Measurements from ENCODE around the gene HSF2BP. TPM values are rescaled to one million over a fixed set of nuclear protein-coding genes. Genes with fewer than 3 reads are reported as not detected.

Gene HSF2BP
- total and polyA plus RNA-seq, 2 donors (not counting 1 experiment from before 2014, with no cell fraction given): 0.49 TPM

GRCh38 chr21:43602266-43603232 lies 56.7 kb downstream of the HSF2BP start:
- no peaks in the 10 kb centered on the region for H3K79me2 ChIP-seq (ENCODE audit: control insufficient read depth, insufficient read depth, low read length)
- no peak overlapping the region for H2AFZ ChIP-seq (ENCODE audit: insufficient read depth, low read depth, low read length, poor library complexity, severe bottlenecking)
- H3K4me3 ChIP-seq (ENCODE audit: control extremely low read depth in 1 of 5, extremely low read depth in 1 of 5, insufficient read depth in 1 of 5, low read depth in 2 of 5, low read length in 4 of 5): no peak overlapping the region
- no peak overlapping the region for H3K4me3 Mint-ChIP-seq
- H4K20me1 ChIP-seq (ENCODE audit: control insufficient read depth, insufficient read depth, low read length, poor library complexity, severe bottlenecking): no peaks in the 10 kb centered on the region
- no peak for DNase-seq
- CTCF ChIA-PET: interaction anchor here (0.9 kb wide), 1 partner anchor 9 kb away, joined by 4 read pairs; no protein-coding TSS in a partner anchor
- no peak for ATAC-seq (ENCODE audit: low read depth)
- peaks cover 0 to 5% (median 0%) of the 10 kb centered on the region in 4 experiments for H3K27me3 ChIP-seq (replicated peaks in 1 of 4; ENCODE audit: control extremely low read depth in 1 of 4, control insufficient read depth in 3 of 4, insufficient read depth in 4 of 4, low read length in 3 of 4)
- no peak overlapping the region for H3K27ac Mint-ChIP-seq
- intact Hi-C loops (cut with micrococcal nuclease): no loop called here
- H3K9ac ChIP-seq (ENCODE audit: low read length): no peak overlapping the region
- 83% methylated on average over 8 of the region's 13 CpGs for WGBS (ENCODE audit: insufficient coverage)
- POLR2A ChIA-PET: no interaction called here
- no peaks in the 10 kb centered on the region for H3K36me3 ChIP-seq (replicated peaks in 1 of 2; ENCODE audit: control extremely low read depth in 1 of 2, control insufficient read depth in 1 of 2, extremely low read depth in 1 of 2, insufficient read depth in 2 of 2, low read length in 1 of 2)
- H3K4me1 ChIP-seq (ENCODE audit: control insufficient read depth in 2 of 2, insufficient read depth in 2 of 2, low read length in 2 of 2): peaks cover 13 to 16% of the 10 kb centered on the region in 2 donors
- H3K9me3 ChIP-seq (ENCODE audit: control extremely low read depth in 1 of 3, control insufficient read depth in 2 of 3, insufficient read depth in 1 of 3, low read length in 2 of 3): peaks cover 0 to 2% (median 0%) of the 10 kb centered on the region in 3 donors
- H3K27me3 Mint-ChIP-seq: no peaks in the 10 kb centered on the region
- no peak overlapping the region for H3K4me2 ChIP-seq (replicated peaks; ENCODE audit: low read depth, low read length, poor library complexity, severe bottlenecking)
- H3K27ac ChIP-seq (ENCODE audit: low read length in 2 of 2): no peak overlapping the region
- no peaks in the 10 kb centered on the region for H3K9me3 Mint-ChIP-seq (ENCODE audit: insufficient read depth)
- peaks cover 16% of the 10 kb centered on the region for H3K4me1 Mint-ChIP-seq
- TF ChIP-seq EZH2 (IDR thresholded peaks at IDR 0.05; ENCODE audit: borderline replicate concordance, insufficient read depth, low read depth, low read length, poor library complexity, severe bottlenecking) (no peak), CTCF (IDR thresholded peaks at IDR 0.05) (no peak)
